ENCODE data around the gene PLGRKT. TPM values are rescaled to one million over a fixed set of nuclear protein-coding genes. Genes with fewer than 3 reads are reported as not detected.
"Not testable (repeated sequence)": the region's sequence is repeated elsewhere in the genome, so short reads cannot be mapped to it uniquely, and the experiment has no call there.

Gene PLGRKT
- polyA plus RNA-seq, 4 donors: 37.3 to 49.8 (median 41.4) TPM

- no peak for DNase-seq (ENCODE audit: low read depth in 4 of 4, low spot score in 3 of 4)
Observed at GRCh38 chr9:5389109-5389732, 48.5 kb downstream of the PLGRKT start.

- DNase-seq (ENCODE audit: low read depth in 4 of 4, low spot score in 3 of 4): no peak
Observed at GRCh38 chr9:5388026-5388819, 49.5 kb downstream of the PLGRKT start.

- DNase-seq (ENCODE audit: low read depth in 4 of 4, low spot score in 3 of 4): no peak
Observed at GRCh38 chr9:5384436-5384835, 53.3 kb downstream of the PLGRKT start.

GRCh38 chr9:5382479-5382878 is 55.2 kb downstream of the PLGRKT start:
- no peak for DNase-seq (ENCODE audit: low read depth in 4 of 4, low spot score in 3 of 4)

- DNase-seq (ENCODE audit: low read depth in 4 of 4, low spot score in 3 of 4): no peak
Observed at GRCh38 chr9:5375790-5376477, 61.8 kb downstream of the PLGRKT start.

GRCh38 chr9:5375091-5375490 is 62.6 kb downstream of the PLGRKT start:
- no peak for DNase-seq (ENCODE audit: low read depth in 4 of 4, low spot score in 3 of 4)

GRCh38 chr9:5364294-5365024 is 73.3 kb downstream of the PLGRKT start:
- DNase-seq (ENCODE audit: low read depth in 4 of 4, low spot score in 3 of 4): no peak

- no peak for DNase-seq (ENCODE audit: low read depth in 4 of 4, low spot score in 3 of 4)
Observed at GRCh38 chr9:5361326-5362010, 76.3 kb downstream of the PLGRKT start.

- no peak for DNase-seq (ENCODE audit: low read depth in 4 of 4, low spot score in 3 of 4)
Observed at GRCh38 chr9:5360341-5360740, 77.4 kb downstream of the PLGRKT start.

- no peak for DNase-seq (ENCODE audit: low read depth in 4 of 4, low spot score in 3 of 4)
Observed at GRCh38 chr9:5357431-5358105, 80.2 kb downstream of the PLGRKT start.

- DNase-seq (ENCODE audit: low read depth in 4 of 4, low spot score in 3 of 4): no peak
Observed at GRCh38 chr9:5355817-5356216, 81.9 kb downstream of the PLGRKT start.

GRCh38 chr9:5355226-5355625 is 82.5 kb downstream of the PLGRKT start:
- no peak for DNase-seq (ENCODE audit: low read depth in 4 of 4, low spot score in 3 of 4)

GRCh38 chr9:5354184-5354583 is 83.5 kb downstream of the PLGRKT start:
- no peak for DNase-seq (ENCODE audit: low read depth in 4 of 4, low spot score in 3 of 4)

- no peak for DNase-seq (ENCODE audit: low read depth in 4 of 4, low spot score in 3 of 4)
Observed at GRCh38 chr9:5352637-5353248, 85.0 kb downstream of the PLGRKT start.

- DNase-seq (ENCODE audit: low read depth in 4 of 4, low spot score in 3 of 4): peak in 1 of 4 donors; percentile 3
Observed at GRCh38 chr9:5338992-5339981, 98.4 kb downstream of the PLGRKT start, which contains the start of gene RLN1. TSS of gene RLN1 (minus strand) at chr9:5339876. CDS start at chr9:5339746, 130 bp downstream.

- DNase-seq (ENCODE audit: low read depth in 4 of 4, low spot score in 3 of 4): no peak
Observed at GRCh38 chr9:5336688-5337087, 101.0 kb downstream of the PLGRKT start.

GRCh38 chr9:5331276-5331675 is 106.4 kb downstream of the PLGRKT start:
- not testable (repeated sequence) for DNase-seq (ENCODE audit: low read depth in 4 of 4, low spot score in 3 of 4)
